GM18526 (cell line): ENCODE data around the gene PSMA3.
A peak's percentile ranks its signal among the peaks of the same experiment; 100 is the strongest.

Experiments
- POLR2A ChIP-seq: IDR thresholded peaks from 3 replicates; pipeline ENCODE4 v1.6.1; 2011; ENCODE audit not compliant: insufficient read length; ENCODE audit errors: extremely low read depth

PSMA3 gene

DNA sequence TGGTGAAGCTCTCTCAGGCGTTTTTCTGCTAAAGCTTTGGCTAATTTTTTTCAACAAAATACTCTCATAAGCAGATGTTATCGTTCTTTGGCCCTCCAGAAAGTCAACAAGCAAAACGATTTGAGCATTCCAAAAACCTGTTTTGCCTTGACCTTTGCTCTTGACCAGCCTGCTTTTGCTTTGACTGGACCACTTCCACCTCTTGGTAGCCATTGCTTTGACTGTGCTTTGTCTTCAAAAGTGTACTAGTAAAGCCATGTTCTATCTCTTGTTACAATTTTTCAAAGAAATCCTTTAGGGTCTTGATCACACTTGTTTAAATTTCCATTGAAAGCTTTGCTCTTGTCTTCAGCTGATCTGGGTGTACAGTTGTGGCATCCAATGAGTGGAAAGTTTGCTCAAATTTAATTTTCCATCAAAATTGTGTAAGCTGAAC is 43.0 kb downstream of the PSMA3 start:
- TF ChIP-seq POLR2A = no peak

DNA sequence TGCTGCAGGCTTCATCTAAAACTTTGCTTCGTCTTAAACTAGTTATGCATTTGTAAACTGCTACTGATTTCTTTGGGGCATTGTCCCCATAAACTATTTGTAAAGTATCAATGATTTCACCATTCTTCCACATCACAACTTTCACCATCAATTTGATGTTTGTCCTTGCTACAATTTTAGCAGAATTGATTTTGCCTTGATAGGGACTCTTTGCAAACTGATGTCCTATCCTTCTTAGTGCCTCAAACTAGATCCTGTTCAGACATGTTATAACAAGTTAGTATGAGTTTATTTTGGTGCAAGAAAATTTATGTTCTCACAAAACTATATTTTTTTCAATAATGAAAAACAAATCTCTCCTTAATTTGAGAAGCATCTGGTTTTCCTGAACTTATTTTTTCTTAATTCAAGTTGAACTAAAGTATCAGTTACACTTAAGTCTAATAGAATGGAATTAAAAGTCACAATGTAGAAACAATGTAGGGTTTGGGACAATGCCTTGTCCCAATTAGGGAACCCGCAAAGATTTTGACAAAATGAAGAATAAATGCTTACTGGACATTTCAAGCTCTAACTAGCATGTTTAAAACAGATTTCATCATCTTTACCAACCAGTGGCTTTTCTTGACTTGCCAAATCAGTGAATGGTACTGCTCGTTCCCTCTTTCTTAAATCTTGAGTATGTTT is 43.6 kb downstream of the PSMA3 start:
- no peak for TF ChIP-seq POLR2A

DNA sequence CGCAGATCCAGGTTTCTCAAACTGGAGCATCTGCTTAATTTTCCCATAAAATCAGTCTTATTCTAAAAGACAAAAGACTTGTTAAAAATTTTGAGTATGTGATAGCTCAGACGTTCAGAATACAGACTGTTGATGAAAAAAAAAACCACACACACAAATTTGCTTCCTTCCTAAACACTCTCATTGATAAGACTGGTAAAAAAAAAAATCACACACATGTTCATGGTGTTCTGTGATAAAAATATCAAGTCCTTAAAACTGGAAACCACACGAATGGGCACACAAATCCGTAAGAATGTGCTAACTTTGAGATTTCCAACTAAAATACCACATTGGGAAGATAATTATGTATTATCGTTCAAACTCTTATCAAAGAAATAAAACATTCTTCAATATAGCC is 47.0 kb downstream of the PSMA3 start:
- TF ChIP-seq POLR2A = no peak

DNA sequence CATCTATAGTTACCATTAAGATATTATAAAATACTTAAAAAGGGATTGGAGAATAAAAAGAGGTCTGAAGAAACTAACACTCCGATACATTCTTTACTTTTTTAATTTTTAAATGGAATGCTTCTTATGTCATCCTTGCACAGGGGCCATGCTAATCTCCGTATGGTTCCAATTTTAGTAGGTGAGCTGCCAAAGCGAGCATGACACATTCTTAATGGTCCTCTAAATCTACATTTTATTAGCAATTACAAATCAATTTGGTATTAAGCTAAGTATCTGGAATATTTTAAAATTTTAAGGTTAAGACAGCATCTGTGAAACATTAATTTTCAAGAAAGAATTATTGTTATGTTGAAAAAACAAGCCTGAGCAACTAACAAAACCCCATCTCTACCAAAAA is 47.5 kb downstream of the PSMA3 start:
- TF ChIP-seq POLR2A = no peak

DNA sequence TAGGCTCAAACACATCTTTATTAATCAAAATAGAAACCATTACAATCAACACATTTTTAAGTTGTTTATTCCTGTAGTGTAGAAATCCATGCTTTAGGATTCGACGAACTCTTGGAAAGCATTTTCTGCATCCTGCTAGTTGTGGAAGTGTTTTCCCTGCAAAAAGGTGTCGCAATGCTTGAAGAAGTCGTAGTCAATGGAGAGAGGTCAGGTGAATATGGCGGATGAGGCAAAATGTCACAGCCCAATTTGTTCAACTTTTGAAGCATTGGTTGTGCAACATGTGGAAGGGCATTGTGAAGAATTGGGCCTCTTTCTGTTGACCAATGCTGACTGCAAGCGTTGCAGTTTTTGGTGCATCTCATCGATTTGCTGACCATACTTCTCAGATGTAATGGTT is 49.6 kb downstream of the PSMA3 start:
- TF ChIP-seq POLR2A = no peak

DNA sequence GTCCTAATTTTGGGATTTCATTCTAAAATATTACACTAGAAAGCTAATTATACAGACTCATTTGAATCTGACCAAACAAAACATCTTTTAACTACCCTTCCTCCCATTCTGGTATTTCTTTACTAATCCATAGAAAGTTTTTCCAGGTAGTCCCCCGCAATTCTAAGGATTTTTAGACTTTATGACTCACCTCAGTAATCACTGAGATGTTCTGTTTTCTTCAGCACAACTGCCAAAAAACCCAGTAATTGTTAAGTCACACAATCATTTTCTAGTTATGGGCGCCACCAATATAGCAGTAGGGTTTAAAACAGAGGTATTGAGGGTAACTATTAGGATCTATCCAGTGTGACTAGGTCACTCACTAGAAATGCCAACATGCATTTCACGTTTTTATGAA is 52.1 kb downstream of the PSMA3 start:
- no peak for TF ChIP-seq POLR2A

DNA sequence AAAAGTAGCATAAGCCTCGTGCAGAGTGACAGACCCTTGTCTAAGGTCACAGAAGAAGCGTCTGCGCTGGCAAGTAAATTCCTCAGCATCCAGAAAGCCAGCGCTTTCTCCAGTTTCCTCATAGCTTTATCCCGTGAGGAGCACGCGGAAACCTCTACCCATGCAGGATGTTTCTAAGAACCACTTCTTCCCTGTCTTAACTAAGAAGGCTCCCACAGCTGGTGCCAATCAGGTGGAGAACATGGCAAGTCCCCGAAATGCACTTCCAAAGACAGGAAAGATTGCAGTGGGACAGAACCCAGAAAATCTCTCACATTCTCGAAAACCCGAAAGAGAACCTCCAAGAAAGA is 52.7 kb downstream of the PSMA3 start:
- no peak for TF ChIP-seq POLR2A

DNA sequence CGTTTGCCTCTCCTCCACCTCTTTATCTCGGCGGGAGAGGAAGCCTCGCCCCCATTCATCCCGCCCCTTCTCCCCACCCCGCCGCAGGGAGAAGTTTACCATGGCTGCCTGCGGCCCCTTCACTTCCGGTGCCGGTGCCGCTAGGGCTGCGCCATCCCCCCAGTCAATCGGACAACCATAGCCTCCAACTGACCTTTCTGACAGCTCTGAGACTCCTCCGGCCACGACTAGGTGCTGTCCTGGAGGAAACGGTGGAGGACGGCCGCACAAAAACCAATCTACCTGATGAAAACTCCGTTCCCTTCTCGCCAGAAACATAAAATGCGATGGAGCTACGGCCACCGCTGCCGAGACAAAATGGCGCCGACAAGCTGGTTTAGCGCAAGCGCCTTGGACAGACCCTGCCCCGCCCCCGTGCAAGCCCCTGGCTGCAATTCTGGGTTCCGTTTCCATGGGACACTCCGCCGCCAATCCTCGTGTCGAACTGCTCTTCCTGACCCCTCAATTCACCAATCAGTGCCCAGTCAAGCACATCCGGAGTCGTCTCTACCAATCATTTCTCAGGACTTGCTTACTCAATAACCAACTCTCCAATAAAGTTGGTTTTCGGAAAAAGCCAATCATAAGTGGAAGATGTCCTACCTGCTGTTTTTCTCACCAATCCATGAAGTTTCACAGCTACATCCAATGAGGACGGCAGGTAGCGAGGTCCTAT is 53.3 kb downstream of the PSMA3 start:
- TF ChIP-seq POLR2A = peak; percentile 89

DNA sequence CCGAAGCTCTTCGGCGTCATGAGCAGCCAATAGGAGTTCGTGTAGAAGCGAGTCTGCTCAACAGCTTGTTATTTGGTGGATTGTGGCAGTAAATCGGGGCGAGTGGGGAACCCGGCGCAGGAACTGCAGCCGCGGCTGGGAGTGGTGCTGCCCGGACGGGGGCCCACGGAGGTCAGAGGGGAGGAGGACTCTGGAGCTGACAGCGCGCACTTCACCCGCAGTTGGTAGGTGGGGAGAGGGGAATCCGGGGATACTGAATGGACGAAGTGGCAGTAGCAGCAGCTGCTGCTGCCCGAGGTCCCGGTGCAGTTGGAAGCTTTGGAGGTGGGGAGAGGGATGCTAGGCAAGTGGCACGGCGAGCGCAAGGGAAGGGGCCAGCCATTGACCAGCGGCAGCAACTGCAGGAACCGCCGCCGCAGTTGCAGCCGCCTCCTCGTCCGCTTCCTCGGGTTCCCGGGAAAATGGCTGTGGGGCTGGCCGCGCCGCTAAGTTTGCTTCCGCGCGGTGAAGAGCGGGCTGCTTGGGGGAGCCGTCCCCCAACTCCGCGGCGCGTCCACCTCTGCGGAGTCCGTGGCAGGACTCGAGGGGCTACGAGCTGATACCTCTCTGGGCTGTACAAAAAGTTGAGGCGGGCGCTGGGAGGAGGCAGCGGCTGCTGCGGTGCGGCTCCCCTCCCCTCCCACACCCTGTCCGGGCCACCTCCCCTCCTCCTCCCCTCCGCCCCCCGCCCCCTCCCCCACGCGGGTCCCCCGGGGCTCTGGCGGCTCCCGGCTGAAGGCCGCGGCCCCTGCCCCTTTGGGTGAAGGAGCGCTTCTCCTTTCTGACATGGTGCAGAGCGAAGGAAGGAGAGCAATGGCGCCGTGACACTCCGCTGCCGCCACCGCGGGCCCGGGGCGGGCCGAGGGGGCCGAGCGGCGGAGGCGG is 54.1 kb downstream of the PSMA3 start, which contains the start of gene ARID4A:
Gene ARID4A, plus strand, starts transcription at position 79 of the 924 bp plus-strand sequence. CDS start 1,300 bp downstream, outside the sequence.
- TF ChIP-seq POLR2A = peak; percentile 55

DNA sequence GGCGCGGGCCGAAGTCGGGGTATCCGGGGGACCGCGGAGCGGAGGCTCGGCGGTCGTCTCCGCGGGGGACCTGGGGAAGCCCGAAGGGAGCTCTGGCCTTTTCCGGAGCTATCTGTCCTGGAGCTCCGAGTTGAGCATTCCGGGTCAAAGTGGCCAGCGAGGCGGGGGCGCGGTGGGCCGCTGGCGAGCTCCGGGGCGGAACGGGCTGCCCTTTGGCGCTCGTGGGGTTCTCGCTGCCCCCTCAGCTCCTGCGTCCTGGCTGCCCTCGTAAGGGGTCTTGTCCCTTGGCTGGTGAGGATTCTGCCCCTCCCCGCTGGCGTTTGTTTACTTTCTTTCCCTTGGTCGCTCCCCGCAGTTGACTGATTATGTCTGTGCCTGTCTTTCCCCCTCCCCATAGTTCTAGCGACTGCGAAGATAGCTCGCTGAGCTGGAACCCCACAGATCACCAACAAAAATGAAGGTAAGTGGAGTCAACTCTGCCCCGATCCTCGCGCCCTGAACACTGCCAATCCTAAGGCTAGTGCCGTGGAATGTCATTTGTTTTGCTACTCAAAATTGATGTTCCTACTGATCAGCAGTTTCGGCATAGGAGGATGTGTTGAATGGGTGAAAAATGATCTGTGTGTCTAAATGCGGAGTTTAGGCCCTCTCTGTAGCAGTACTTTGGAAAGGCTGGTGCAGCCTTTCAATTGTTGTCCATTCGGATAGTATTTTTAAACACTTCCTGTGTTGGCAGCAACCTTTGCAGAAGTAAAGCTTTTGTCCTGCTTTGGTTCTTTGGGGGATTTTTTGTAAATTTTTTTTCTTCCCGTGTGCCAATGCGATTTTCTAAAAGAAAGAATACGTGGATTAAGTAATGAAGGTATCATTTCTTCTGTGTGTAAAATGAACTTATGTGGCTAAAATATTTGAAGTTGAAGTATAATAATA is 55.0 kb downstream of the PSMA3 start:
- no peak for TF ChIP-seq POLR2A

DNA sequence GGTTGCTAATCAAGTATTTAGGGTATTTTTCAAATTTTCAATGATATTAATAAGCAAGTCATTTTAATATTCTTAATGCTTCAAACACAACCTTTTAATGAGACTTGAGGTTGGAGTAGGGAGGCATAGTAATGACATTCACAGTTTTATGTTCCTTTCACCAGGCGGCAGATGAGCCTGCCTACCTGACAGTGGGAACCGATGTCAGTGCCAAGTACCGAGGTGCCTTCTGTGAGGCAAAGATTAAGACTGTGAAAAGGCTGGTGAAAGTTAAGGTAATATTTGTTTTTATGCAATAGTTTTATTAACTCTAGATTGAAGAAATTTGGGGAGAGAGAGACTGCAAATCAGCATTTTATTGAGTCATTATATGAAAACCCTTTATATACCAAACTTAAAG is 56.8 kb downstream of the PSMA3 start:
- no peak for TF ChIP-seq POLR2A

DNA sequence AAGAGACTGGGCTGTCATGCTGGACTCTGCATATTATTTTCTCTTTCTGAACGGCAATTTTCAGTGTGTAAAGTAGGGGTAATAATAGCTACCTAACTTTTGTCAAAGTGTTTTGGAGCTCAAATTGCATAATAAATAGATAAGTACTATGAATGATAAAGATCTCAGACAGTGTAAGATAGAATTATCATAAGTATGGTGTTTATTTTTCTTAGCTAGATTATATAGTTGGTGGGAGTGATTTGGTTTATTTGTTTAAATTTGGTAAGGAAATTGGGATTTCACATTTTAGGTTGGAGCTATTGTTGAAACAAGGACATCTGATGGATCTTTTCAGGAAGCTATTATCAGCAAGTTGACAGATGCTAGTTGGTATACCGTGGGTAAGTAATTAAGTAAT is 61.1 kb downstream of the PSMA3 start:
- TF ChIP-seq POLR2A = no peak

DNA sequence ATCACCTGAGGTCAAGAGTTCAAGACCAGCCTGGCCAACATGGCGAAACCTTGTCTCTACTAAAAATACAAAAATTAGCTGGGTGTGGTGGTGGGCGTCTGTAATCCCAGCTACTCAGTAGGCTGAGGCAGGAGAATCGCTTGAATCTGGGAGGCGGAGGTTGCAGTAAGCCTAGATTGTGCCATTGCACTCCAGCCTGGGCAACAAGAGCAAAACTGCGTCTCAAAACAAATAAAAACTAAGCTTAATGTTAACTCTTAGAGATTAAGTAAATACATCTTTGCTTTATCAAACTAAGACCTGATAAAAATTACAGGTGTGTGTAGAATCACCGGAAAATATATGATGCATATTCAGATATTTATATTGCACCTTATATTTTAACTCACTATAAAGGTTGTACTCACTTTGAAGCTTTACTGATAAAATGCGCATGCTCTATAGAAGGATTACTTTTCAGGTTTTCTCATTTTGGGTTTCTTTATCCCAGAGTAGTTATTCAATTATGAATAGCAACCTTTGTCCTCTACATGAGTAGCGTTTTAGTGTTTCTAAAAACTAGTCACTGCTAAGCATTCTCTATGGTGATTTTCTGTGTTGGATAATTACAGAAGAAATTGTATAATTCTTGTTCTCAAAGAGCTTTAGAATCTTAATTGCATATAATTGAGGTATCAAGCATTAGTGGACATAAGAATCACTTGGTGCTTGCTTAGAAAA is 63.1 kb downstream of the PSMA3 start:
- TF ChIP-seq POLR2A = no peak

DNA sequence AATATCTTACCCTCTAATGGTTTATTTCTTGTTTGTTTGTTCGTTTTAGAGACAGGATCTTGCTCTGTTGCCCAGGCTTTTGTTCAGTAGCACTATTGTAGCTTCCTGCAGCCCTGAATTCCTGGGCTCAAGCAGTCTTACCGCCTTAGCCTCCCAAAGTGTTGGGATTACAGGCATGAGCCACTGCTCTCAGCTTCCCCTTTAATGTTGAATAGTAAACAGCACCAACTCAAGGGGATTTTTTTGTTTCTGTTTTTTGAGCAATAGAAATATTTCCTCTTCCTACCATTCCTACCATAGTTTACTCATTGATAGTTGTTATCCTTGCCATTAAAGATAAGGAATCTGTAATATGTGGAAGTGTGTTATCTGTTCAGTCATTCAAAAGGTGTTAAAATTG is 64.4 kb downstream of the PSMA3 start:
- TF ChIP-seq POLR2A = no peak
